HG03175 (cell line): ENCODE data around the gene UBN2.
"Not testable (repeated sequence)": the region's sequence is repeated elsewhere in the genome, so short reads cannot be mapped to it uniquely, and the experiment has no call there.

Experiments
- ATAC-seq: cut with Tn5 transposase; IDR thresholded peaks from one replicate; pipeline ENCODE4 v1.9.1; 2021; ENCODE audit warnings: mild to moderate bottlenecking, moderate library complexity; ENCODE audit not compliant: unreplicated experiment

UBN2 gene

DNA sequence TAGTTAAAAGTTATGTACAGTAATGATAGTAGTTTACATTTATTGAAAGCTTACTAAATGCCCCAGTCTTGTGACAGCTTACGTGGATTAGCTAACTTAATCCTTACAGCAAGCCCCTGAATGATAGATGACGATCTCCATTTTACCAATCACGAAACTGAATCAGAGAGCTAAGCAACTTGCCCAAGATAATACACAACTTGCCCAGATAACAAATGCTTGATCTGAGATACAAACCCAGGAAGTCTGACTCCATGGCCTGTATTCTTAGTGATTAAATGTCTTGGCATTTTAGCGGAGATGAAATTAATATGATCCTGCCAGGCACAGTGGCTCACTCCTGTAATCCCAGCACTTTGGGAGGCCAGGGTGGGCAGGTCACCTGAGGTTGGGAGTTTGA lies 63.2 kb downstream of the UBN2 start:
- ATAC-seq = no peak

DNA sequence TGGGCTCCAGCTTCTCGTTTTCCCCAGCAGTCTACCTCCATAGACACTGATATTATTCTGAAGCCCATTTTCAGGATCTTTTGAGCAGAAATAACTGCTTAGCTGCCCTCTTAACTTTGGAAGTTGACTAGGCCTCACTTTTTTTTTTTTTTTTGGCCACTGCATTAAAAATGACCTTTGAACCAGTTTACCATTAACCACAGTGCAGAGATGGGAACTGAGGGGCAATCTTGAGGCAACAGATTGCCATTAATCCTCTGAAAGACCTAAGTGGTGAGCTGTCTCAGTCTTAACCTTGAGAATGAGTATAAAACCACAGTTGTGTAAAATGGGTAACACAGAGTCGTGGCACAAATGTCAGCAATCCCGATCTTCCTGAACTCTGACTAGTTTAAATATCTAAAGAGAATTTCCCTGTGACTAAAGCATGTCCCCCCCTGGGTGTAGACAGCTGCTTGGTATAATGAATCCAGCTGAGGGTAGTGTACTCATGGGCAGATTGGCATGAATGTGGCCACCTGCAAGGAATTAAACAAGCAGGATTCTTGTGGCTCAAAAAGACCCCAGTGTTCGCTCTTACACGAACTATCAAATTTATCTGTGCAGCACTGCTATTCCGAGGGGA lies 64.0 kb downstream of the UBN2 start:
- no peak for ATAC-seq

DNA sequence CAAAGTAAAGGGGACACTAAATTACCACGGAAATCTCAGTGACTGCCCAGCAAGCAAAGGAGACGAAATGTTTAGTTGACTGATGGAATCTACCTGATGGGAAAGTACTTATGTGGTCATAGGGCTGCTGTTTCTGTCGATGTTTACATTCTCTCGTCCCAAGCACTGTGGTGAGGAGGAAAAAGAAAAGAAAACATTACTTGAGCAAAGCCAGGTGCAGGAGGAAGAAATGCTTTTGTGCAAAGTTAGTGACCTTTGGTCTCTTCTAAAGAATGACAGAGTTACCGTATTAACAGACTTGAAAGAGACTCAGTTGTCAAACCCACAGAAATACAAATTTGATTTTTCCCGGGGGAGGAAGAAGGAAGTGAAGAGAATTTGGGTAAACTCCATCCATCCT lies 66.8 kb downstream of the UBN2 start:
- ATAC-seq = no peak

DNA sequence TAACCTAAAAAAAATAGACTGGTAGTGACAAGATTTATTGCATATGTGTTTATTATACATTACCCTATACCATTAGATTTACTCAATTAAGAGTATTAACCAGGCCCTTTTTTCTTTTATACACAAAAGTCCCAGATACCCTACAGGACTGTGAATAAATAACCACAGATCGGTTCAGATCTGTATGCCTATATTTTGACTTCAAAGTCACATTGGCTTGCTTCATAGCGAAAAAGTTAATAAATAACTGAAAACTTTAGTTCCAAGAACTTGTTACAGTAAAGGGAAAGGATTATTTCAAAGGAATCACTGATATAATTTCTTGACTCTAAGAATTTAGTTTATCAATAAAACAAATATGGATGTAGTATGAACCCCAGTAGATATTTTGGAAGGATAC lies 68.3 kb downstream of the UBN2 start:
- ATAC-seq = no peak

- no peak for ATAC-seq
Observed at GRCh38 chr7:139300390-139300789, 69.4 kb downstream of the UBN2 start.

DNA sequence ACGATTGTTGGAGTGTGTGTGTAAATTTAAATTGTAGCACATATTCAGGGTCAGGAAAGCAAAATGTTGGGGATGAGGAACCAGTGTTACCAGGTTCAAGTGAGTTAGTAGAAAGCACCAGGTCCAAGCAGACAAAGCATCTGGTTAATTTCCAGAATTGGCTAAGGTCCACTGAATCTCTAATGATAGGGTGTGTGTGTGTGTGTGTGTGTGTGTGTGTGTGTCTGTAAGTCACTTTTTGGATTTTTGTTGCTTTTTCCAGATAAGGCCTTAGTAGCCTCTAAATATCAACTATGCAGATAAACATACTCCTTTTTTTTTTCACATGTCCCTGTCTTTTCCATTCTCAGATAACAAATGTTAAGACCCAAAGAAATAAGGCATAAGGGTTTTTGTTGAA lies 73.5 kb downstream of the UBN2 start:
- no peak for ATAC-seq

GRCh38 chr7:139317939-139318505 lies 87.0 kb downstream of the UBN2 start:
- ATAC-seq = no peak

DNA sequence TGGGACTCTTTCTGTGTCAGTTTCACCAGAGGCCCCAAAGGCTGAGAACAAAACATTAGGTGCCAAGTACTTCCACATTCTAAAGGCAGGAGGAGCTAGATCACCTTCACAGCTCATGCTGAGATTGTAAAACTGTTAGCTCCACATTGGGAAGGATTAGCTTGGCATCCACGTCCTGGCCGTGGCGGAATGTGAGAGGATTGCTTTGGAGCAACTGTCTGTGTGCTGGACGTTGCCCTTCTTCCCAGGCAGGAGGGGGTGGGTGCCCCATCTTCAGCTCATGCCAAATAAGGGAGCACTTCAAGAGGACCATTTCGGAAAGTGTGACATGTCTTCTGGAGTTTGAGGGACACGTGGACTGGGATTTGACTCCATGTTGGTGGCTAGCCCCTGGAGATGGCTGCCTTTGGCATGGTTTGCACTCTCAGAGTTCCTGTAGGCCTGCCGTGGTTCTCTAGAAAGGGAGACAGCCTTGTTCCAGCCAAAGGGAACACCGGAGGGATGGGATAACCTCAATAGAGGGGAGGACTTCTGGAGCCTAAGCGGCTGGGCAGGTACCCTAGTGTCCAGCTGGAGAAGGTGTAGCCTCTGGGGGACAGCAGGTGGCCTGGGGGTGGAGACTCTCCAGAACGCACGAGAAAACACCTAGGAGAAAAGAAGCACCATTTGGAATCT lies 90.2 kb downstream of the UBN2 start:
- no peak for ATAC-seq

GRCh38 chr7:139324709-139325108 lies 93.7 kb downstream of the UBN2 start:
- not testable (repeated sequence) for ATAC-seq

- ATAC-seq = no peak
Observed at GRCh38 chr7:139328375-139328774, 97.3 kb downstream of the UBN2 start.

GRCh38 chr7:139329119-139329518 lies 98.1 kb downstream of the UBN2 start:
- ATAC-seq = no peak

DNA sequence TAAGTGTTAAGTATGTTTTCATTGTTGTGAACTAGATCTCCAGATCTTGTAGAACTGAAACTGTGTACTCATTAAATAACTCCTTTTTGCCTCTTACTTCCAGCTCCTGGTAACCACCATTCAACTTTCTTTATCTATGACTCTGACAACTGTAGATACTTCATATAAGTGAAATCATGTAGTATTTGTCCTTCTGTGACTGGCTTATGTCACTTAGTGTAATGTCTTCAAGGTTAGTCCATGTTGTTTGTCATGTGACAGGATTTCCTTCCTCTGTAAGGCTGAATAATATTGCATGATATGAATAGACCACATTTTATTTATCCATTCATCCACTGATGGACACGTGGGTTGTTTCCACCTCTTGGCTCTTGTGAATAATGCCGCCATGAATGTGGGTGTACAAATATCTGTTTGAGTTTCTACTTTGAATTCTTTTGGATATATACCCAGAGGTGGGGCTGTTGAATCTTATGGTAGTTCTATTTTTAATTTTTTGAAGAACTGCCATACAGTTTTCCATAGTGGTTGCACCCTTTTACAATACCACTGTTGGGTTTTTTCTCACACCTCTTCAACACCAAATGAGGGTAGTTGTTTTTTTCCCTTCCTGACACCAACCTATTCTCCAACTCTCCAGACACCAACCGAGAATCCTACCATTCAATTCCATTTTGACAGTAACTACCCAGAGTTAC lies 99.4 kb downstream of the UBN2 start:
- no peak for ATAC-seq

GRCh38 chr7:139332697-139333359 lies 101.8 kb downstream of the UBN2 start:
- no peak for ATAC-seq

DNA sequence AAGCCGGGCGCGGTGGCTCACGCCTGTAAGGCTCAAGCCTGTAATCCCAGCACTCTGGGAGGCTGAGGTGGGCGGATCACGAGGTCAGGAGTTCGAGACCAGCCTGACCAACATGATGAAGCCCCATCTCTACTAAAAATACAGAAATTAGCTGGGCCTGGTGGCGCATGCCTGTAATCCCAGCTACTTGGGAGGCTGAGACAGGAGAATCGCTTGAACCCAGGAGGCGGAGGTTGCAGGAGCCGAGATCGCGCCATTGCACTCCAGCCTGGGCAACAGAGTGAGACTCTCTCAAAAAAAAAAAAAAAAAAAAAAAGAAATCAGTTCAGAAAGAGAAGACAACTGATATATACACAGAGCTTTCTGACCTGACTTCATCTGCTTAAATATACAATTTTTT lies 102.4 kb downstream of the UBN2 start:
- not testable (repeated sequence) for ATAC-seq

GRCh38 chr7:139334399-139335150 lies 103.5 kb downstream of the UBN2 start:
- ATAC-seq = no peak

DNA sequence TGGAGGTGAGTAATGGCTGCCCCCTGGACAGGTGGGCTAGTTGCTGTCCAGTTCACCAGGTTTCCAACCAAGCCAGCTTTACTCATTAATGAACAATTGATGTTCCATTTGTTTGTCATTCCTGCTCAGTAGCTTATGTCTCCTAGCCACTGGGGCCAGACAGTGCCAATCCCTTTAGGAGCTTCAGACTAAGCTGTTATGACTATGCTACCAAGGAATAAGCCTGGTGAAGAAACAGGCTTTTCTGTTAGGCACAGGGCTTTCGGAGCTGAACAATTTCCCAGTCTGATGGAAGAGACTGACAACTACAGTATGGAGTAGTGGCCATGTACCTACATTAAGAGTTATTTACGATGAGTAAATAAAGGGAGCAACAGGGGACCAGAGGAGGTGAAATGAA lies 108.0 kb downstream of the UBN2 start:
- no peak for ATAC-seq

DNA sequence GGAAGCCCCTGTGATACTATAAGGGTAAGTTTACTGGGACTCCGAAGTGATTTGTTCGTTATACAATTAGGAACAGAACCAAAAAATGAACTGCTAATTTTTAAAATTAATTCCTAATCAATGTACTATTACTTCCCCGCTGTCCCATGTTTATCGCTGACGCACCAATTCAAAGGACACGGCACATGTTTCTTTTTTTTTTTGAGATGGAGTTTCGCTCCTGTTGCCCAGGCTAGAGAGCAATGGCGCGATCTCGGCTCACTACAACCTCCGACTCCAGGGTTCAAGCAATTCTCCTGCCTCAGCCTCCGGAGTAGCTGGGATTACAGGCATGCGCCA lies 108.6 kb downstream of the UBN2 start:
- ATAC-seq = no peak

DNA sequence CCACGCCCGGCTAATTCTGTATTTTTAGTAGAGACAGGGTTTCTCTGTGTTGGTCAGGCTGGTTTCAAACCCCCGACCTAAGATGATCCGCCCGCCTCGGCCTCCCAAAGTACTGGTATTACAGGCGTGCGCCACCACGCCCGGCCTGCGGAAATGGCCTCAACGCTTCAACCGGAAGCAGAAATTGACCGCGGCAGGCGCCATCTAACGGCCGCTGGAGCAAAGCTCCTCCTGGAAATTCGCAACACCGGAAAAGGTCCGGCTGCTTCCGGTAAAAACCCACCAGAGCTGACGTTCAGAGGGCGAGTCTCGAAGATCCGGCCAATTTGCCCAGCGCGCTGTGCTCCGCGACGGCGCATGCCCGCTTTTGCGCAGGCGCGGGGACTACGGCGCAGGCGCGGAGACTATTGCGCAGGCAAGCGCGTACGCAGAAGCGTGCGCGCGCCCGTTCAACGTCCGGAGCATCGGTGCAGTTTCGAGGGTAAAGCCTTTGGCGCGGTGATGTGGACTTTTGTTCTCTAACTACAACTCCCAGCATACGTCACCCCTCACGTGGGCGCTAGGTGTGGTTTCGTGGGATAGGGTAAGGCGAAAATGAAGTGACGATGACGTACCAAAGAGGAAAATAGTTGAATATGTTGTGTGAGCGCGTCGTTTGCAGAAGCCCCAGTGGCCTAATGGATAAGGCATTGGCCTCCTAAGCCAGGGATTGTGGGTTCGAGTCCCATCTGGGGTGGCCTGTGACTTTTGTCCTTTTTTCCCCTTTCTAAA lies 109.2 kb downstream of the UBN2 start:
- peak; percentile 82 for ATAC-seq

DNA sequence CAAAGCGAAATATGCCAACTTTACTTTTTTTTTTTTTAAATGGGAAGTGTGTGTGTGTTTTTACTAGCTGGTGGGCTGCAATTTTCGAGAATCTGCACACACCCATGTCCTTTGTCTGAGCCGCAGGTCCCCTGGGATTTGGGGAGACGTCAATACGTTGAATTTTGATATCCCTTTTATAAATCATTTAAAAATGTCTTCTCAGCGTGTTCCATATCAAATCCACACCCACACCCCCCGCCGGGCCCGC lies 109.7 kb downstream of the UBN2 start:
- ATAC-seq = no peak

DNA sequence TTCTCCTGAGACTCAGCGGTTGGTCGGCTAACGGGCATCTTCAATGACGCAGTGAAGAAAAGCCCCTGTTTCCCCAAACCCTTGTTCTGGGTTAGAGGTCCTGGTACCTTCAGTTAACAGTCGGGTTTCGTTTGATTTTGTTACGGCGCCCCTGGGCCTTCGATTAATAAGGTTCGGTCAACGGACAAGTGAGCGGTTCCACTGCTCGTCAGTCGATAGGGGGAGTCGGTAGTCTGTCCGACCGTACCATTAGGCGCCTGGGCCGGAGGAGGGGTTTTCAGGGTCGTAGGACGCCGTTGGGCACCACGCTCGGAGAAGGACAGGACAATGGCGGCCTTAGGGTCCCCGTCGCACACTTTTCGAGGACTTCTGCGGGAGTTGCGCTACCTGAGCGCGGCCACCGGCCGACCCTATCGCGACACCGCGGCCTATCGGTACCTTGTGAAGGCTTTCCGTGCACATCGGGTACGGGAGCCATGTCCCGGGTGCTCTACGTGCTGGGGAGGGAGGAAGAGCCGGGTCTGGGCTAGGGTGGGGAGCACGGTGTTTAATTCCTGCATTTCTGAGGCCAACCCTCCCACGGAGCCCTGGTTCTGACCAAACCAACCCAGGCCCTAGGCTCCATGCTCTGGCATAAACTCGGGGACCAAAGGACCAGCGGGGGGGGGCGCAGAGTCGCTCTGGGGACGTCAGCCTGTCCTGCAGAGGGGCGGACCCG lies 110.2 kb downstream of the UBN2 start, which contains the start of gene FMC1:
FMC1 (plus strand) TSS at position 280 of the 718 bp plus-strand sequence; CDS start at position 328, 48 bp downstream.
- ATAC-seq = peak; percentile 51
